Smooth muscle cell (in vitro differentiated cells): ENCODE data around the gene SLC5A4. TPM values are rescaled to one million over a fixed set of nuclear protein-coding genes. Genes with fewer than 3 reads are reported as not detected.

Source experiments
- DNase-seq: peaks from one replicate; lab custom pipeline; 2025; ENCODE audit not compliant: unreplicated experiment; lab: John Stamatoyannopoulos, UW
- H2AFZ ChIP-seq: fragments of 200-600 bp; sonication (generic); 2 replicates; pipeline ENCODE4 v1.6.0; 2016; ENCODE audit warnings: antibody characterized with exemption, low read depth, mild to moderate bottlenecking
- H3F3A ChIP-seq: fragments of 200-600 bp; sonication (generic); 2 replicates; pipeline ENCODE4 v1.6.0; 2017; ENCODE audit warnings: antibody characterized with exemption, low read depth
- H3K27ac ChIP-seq: fragments of 200-600 bp; sonication (generic); 2 replicates; pipeline ENCODE4 v1.5.1; 2016; ENCODE audit warnings: low read depth, mild to moderate bottlenecking
- H3K27me3 ChIP-seq: fragments of 200-600 bp; sonication (generic); 2 replicates; pipeline ENCODE4 v1.6.1; 2016; ENCODE audit warnings: low read depth, mild to moderate bottlenecking
- H3K36me3 ChIP-seq: fragments of 200-600 bp; sonication (generic); 2 replicates; pipeline ENCODE4 v1.5.1; 2016; ENCODE audit warnings: low read depth
- H3K4me1 ChIP-seq: fragments of 200-600 bp; sonication (generic); 2 replicates; pipeline ENCODE4 v1.5.1; 2016; ENCODE audit warnings: low read depth
- H3K4me2 ChIP-seq: fragments of 200-600 bp; sonication (generic); 2 replicates; pipeline ENCODE4 v1.6.0; 2016; ENCODE audit warnings: mild to moderate bottlenecking
- H3K4me3 ChIP-seq: fragments of 200-600 bp; sonication (generic); 2 replicates; pipeline ENCODE4 v1.5.1; 2016; ENCODE audit warnings: mild to moderate bottlenecking
- H3K79me2 ChIP-seq: fragments of 200-600 bp; sonication (generic); 2 replicates; pipeline ENCODE4 v1.6.0; 2016; ENCODE audit warnings: low read depth, mild to moderate bottlenecking
- H3K9ac ChIP-seq: fragments of 200-600 bp; sonication (generic); 2 replicates; pipeline ENCODE4 v1.6.0; 2016; ENCODE audit warnings: low read depth
- H3K9me3 ChIP-seq: fragments of 200-600 bp; sonication (generic); replicated peaks from 2 replicates; pipeline ENCODE4 v1.5.1; 2016; ENCODE audit warnings: low read depth
- H4K20me1 ChIP-seq: fragments of 200-600 bp; sonication (generic); 2 replicates; pipeline ENCODE4 v1.6.0; 2016; ENCODE audit warnings: low read depth
- CTCF ChIP-seq: fragments of 200-600 bp; sonication (generic); IDR thresholded peaks from 2 replicates; pipeline ENCODE4 v1.5.1; 2017; ENCODE audit warnings: borderline replicate concordance, mild to moderate bottlenecking, antibody characterized with exemption; ENCODE audit not compliant: insufficient read depth, poor library complexity, severe bottlenecking
- WGBS: methylation state at CpG from one replicate; pipeline ENCODE4 v1.1.7; 2016; ENCODE audit warnings: low lambda C conversion rate; 5-methylcytosine and 5-hydroxymethylcytosine counted together
- polyA plus RNA-seq: library from polyadenylated mRNA; unstranded; fragments of >200 nt; fragmentation: Nextera tagmentation; extraction: Ambion mirVana; gene quantifications from 2 replicates; pipeline ENCODE4 v1.2.1, GENCODE V29; 2016
- total RNA-seq: library from RNA; depleted of rRNA; stranded (reverse); fragments of >200 nt; gene quantifications from 2 replicates; pipeline ENCODE4 v1.2.3, GENCODE V29; 2014

The SLC5A4 gene
- total and polyA plus RNA-seq, 2 experiments from 2014 or later, result not detected

DNA sequence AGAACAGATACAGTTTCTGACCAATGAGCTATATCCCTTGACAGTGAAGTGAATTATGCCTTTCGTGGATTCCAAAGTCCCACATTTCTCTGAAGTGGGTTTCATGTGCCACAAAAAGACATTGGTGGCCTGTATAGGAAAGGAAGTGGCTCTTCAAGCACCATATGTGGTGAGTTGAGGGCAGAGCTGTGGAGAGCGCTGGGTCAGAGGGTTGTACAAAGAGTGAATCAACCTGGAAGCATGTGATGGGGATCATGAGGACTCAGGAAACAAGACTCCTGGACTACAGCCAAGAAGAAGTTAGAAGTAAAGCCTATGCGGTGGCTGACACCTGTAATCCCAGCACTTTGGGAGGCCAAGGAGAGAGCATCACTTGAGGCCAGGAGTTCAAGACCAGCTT is 579 bp upstream of the SLC5A4 start:
- no peak for TF ChIP-seq CTCF
- DNase-seq, result no peak
- H3K4me2 ChIP-seq, result no peak overlapping the region

DNA sequence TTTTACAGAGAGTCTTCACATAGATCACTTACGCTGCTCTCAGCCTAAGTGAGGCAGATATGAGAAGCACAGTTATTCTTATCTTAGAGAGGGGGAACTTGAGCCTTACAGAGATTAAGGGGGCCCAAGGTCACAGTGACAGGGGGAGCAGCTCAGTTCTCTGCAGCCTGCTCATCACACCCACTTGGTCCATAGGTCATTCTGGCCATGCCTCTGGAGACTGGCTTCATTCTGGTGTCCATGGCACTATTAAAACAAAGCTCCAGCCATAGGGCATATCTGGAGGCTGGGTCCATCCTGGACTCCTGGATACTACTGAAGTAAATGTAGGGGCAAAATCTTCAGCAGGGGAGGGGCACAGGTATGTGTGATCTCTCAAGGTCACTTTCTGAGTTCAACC is 5.9 kb downstream of the SLC5A4 start:
- Histone ChIP-seq H3K79me2 (no peaks in the 10 kb centered on the region), H3K27ac (no peak overlapping the region), H2AFZ (no peak overlapping the region), H3F3A (no peaks in the 10 kb centered on the region), H3K4me1 (no peaks in the 10 kb centered on the region), H3K36me3 (no peaks in the 10 kb centered on the region), H3K4me3 (no peak overlapping the region), H3K27me3 (peaks cover 25% of the 10 kb centered on the region), H3K9ac (no peak overlapping the region), H3K4me2 (no peak overlapping the region), H4K20me1 (no peaks in the 10 kb centered on the region), H3K9me3 (no peaks in the 10 kb centered on the region)
- no peak for DNase-seq
- no peak for TF ChIP-seq CTCF
- 91% methylated on average over 1 of the region's 1 CpG for WGBS

More for the DNA sequence above, 579 bp upstream of the SLC5A4 start:
- Histone ChIP-seq H3K4me1 (no peaks in the 10 kb centered on the region), H3K9ac (no peak overlapping the region), H3F3A (no peaks in the 10 kb centered on the region), H3K9me3 (no peaks in the 10 kb centered on the region), H3K79me2 (no peaks in the 10 kb centered on the region), H3K27me3 (peaks cover 42% of the 10 kb centered on the region), H3K4me3 (no peak overlapping the region), H4K20me1 (no peaks in the 10 kb centered on the region), H2AFZ (no peak overlapping the region), H3K36me3 (no peaks in the 10 kb centered on the region), H3K27ac (no peak overlapping the region)
- 94% methylated on average over 3 of the region's 3 CpGs for WGBS

DNA sequence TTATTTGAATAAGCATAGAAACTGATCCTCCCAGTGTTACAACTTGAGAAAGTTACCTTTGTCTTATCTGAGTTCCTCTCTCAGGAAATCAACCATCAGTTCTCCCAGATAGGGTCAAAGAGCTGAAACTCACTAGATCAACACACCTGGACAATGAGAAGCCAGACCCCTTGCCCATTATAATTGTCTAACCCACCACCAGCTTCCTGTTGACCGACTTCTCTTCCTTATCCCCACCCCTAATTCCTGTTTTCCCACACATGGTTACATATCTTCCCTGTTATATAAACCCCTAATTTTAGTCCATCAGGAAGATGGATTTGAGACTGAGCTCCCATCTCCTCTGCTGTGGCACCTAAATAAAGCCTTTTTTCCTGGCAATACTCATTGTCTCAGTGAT is 6.9 kb downstream of the SLC5A4 start:
- no peak overlapping the region for H2AFZ ChIP-seq
- H3K27ac ChIP-seq, result no peak overlapping the region
- no peak overlapping the region for H3K4me3 ChIP-seq
- no peaks in the 10 kb centered on the region for H3K36me3 ChIP-seq
- H3K9ac ChIP-seq, result no peak overlapping the region
- WGBS, result 82% methylated on average over 1 of the region's 1 CpG
- H3K9me3 ChIP-seq, result no peaks in the 10 kb centered on the region
- no peaks in the 10 kb centered on the region for H3K79me2 ChIP-seq
- H3K4me2 ChIP-seq, result no peak overlapping the region
- TF ChIP-seq CTCF, result no peak
- H4K20me1 ChIP-seq, result no peaks in the 10 kb centered on the region
- peaks cover 23% of the 10 kb centered on the region for H3K27me3 ChIP-seq
- H3F3A ChIP-seq, result no peaks in the 10 kb centered on the region
- no peak for DNase-seq
- no peaks in the 10 kb centered on the region for H3K4me1 ChIP-seq

- Histone ChIP-seq H3F3A (no peaks in the 10 kb centered on the region), H3K4me2 (no peak overlapping the region), H4K20me1 (no peaks in the 10 kb centered on the region), H3K9me3 (no peaks in the 10 kb centered on the region), H3K79me2 (no peaks in the 10 kb centered on the region), H2AFZ (no peak overlapping the region), H3K27ac (no peak overlapping the region), H3K9ac (no peak overlapping the region), H3K36me3 (no peaks in the 10 kb centered on the region), H3K27me3 (peaks cover 16% of the 10 kb centered on the region), H3K4me1 (no peaks in the 10 kb centered on the region), H3K4me3 (no peak overlapping the region)
- no peak for DNase-seq
- 84% methylated on average over 5 of the region's 5 CpGs for WGBS
- TF ChIP-seq CTCF, result no peak
Measured at GRCh38 chr22:32246166-32246565, 9.0 kb downstream of the SLC5A4 start.
